Kidney epithelial cell (primary cell): ENCODE data around the gene ARHGEF10L. TPM values are rescaled to one million over a fixed set of nuclear protein-coding genes. Genes with fewer than 3 reads are reported as not detected.

Experiments used
- DNase-seq: peaks from one replicate; pipeline ENCODE4 v3.0.0-alpha.2; 2010; ENCODE audit warnings: low read depth
- H3K27me3 ChIP-seq: 2 replicates; pipeline ENCODE4 v1.6.0; 2011; ENCODE audit warnings: low read length; ENCODE audit not compliant: control insufficient read depth, insufficient read depth
- H3K36me3 ChIP-seq: 2 replicates; pipeline ENCODE4 v1.5.1; 2011; ENCODE audit warnings: low read length; ENCODE audit not compliant: control insufficient read depth, insufficient read depth
- H3K4me3 ChIP-seq: 2 replicates; pipeline ENCODE4 v1.5.1; 2011; ENCODE audit warnings: low read depth, mild to moderate bottlenecking, control low read depth, low read length
- CTCF ChIP-seq: IDR thresholded peaks from 2 replicates; pipeline ENCODE4 v1.5.1; 2011; ENCODE audit warnings: mild to moderate bottlenecking, moderate library complexity, low read length, control low read depth, inconsistent platforms; ENCODE audit not compliant: insufficient read depth, poor library complexity, severe bottlenecking
- total RNA-seq: library from RNA; depleted of rRNA; stranded (reverse); fragments of >200 nt; gene quantifications from 2 replicates; pipeline ENCODE4 v1.2.3, GENCODE V29; 2015

The ARHGEF10L gene
- total RNA-seq, 1 donor from 2014 or later = 23.5 TPM

- H3K36me3 ChIP-seq = no peaks in the 10 kb centered on the region
- no peaks in the 10 kb centered on the region for H3K27me3 ChIP-seq
- DNase-seq = no peak
- TF ChIP-seq CTCF = no peak
- no peak overlapping the region for H3K4me3 ChIP-seq
These were observed 12.2 kb upstream of the ARHGEF10L start for GRCh38 chr1:17527036-17527914.

GRCh38 chr1:17529381-17529780 is 10.1 kb upstream of the ARHGEF10L start:
- H3K4me3 ChIP-seq = no peak overlapping the region
- TF ChIP-seq CTCF = no peak
- DNase-seq = no peak
- no peaks in the 10 kb centered on the region for H3K36me3 ChIP-seq
- no peaks in the 10 kb centered on the region for H3K27me3 ChIP-seq

GRCh38 chr1:17531343-17531681 is 8.2 kb upstream of the ARHGEF10L start:
- no peak for TF ChIP-seq CTCF
- Histone ChIP-seq H3K27me3 (no peaks in the 10 kb centered on the region), H3K4me3 (no peak overlapping the region), H3K36me3 (no peaks in the 10 kb centered on the region)
- no peak for DNase-seq

- Histone ChIP-seq H3K4me3 (no peak overlapping the region), H3K36me3 (no peaks in the 10 kb centered on the region), H3K27me3 (no peaks in the 10 kb centered on the region)
- DNase-seq = no peak
- no peak for TF ChIP-seq CTCF
These were observed 7.6 kb upstream of the ARHGEF10L start for GRCh38 chr1:17531682-17532487.

- no peaks in the 10 kb centered on the region for H3K27me3 ChIP-seq
- H3K4me3 ChIP-seq = no peak overlapping the region
- DNase-seq = no peak
- no peaks in the 10 kb centered on the region for H3K36me3 ChIP-seq
- TF ChIP-seq CTCF = no peak
These were observed 6.3 kb upstream of the ARHGEF10L start for GRCh38 chr1:17533201-17533600.
